ENCODE results near the gene MEIKIN. TPM values are rescaled to one million over a fixed set of nuclear protein-coding genes. Genes with fewer than 3 reads are reported as not detected.

The MEIKIN gene
- total and polyA plus RNA-seq, 4 donors, result 0.17 to 1.9 (median 0.73) TPM

Other genes starting within 250 kb of the MEIKIN start
- 10 to 100 TPM; 32.9 to 62.7 TPM for gene FNIP1, start 148.6 kb downstream of the MEIKIN start, total RNA-seq
- gene FNIP1, start 148.6 kb downstream of the MEIKIN start, polyA plus RNA-seq (ENCODE audit: insufficient read length in 2 of 2), result 10 to 100 TPM; 17.8 to 19.7 TPM
- 100 to 1,000 TPM in 1 of 2 donors, 10 to 100 TPM in 1; 27.9 to 103 TPM for gene ACSL6, start 66.0 kb upstream of the MEIKIN start, total RNA-seq
- gene ACSL6, start 66.0 kb upstream of the MEIKIN start, polyA plus RNA-seq (ENCODE audit: insufficient read length in 2 of 2), result 10 to 100 TPM; 72.1 to 77.7 TPM
- not detected for gene IL3, start 115.0 kb upstream of the MEIKIN start, total RNA-seq
- gene IL3, start 115.0 kb upstream of the MEIKIN start, polyA plus RNA-seq (ENCODE audit: insufficient read length in 2 of 2), result not detected
- gene CSF2, start 128.1 kb upstream of the MEIKIN start, total RNA-seq, result not detected
- gene CSF2, start 128.1 kb upstream of the MEIKIN start, polyA plus RNA-seq (ENCODE audit: insufficient read length in 2 of 2), result not detected

Data from spinal cord (tissue), 4 donors.